Stimulated activated CD8-positive, alpha-beta memory T cell treated with anti-CD3 and anti-CD28 coated beads, Interleukin-15, amount 100 ng/mL, for 48 hours (primary cell): ENCODE results near the gene ESPN.

Experiments
- DNase-seq, 2 donors: peaks; one replicate each; pipeline ENCODE4 v3.0.0-alpha.2; 2020; ENCODE audit warnings: low read depth in 2 of 2

The ESPN gene

GRCh38 chr1:6409733-6410132 lies 14.8 kb upstream of the ESPN start:
- DNase-seq, result no peak

GRCh38 chr1:6410248-6410893 lies 14.2 kb upstream of the ESPN start:
- no peak for DNase-seq

GRCh38 chr1:6412896-6413295 lies 11.7 kb upstream of the ESPN start:
- no peak for DNase-seq

GRCh38 chr1:6414443-6414844 lies 10.1 kb upstream of the ESPN start:
- DNase-seq, result peak in 1 of 2 donors; percentile 43

GRCh38 chr1:6414881-6415626 lies 9.5 kb upstream of the ESPN start:
- DNase-seq, result no peak

GRCh38 chr1:6416295-6416656 lies 8.3 kb upstream of the ESPN start:
- no peak for DNase-seq

GRCh38 chr1:6416906-6417305 lies 7.7 kb upstream of the ESPN start:
- DNase-seq, result no peak

GRCh38 chr1:6417961-6418667 lies 6.5 kb upstream of the ESPN start:
- no peak for DNase-seq

- no peak for DNase-seq
Measured at GRCh38 chr1:6418668-6419396, 5.7 kb upstream of the ESPN start.

- no peak for DNase-seq
Measured at GRCh38 chr1:6419397-6419803, 5.2 kb upstream of the ESPN start.

GRCh38 chr1:6419804-6420453 lies 4.6 kb upstream of the ESPN start, which contains the start of gene HES2:
Gene HES2, minus strand, starts transcription at chr1:6419919. Its CDS starts 99 bp downstream, at chr1:6419820.
- DNase-seq, result no peak

- DNase-seq, result no peak
Measured at GRCh38 chr1:6420454-6421042, 4.0 kb upstream of the ESPN start.

GRCh38 chr1:6421266-6421665 lies 3.3 kb upstream of the ESPN start:
- DNase-seq, result no peak

- peak; percentile 34 to 52 for DNase-seq
Measured at GRCh38 chr1:6423321-6423999, 1.1 kb upstream of the ESPN start.

GRCh38 chr1:6424000-6424565 lies 493 bp upstream of the ESPN start:
- no peak for DNase-seq

- DNase-seq, result no peak
Measured at GRCh38 chr1:6425658-6426057, 1.1 kb downstream of the ESPN start.

- DNase-seq, result no peak
Measured at GRCh38 chr1:6426277-6426971, 1.8 kb downstream of the ESPN start.

GRCh38 chr1:6426972-6427350 lies 2.4 kb downstream of the ESPN start:
- DNase-seq, result no peak

GRCh38 chr1:6427441-6428390 lies 3.1 kb downstream of the ESPN start:
- DNase-seq, result no peak
